Panc1 (cell line): Measurements from ENCODE around the gene CPT1B. TPM values are rescaled to one million over a fixed set of nuclear protein-coding genes. Genes with fewer than 3 reads are reported as not detected.

Experiments used
- ATAC-seq: fragments of 200-7000 bp; cut with Tn5 transposase; 2 replicates; pipeline ENCODE4 v1.9.1; 2020; ENCODE audit warnings: mild to moderate bottlenecking, moderate library complexity
- BruUV-seq: library from RNA; stranded (reverse); fragments of 400-500 nt; replicated peaks from 2 replicates; lab custom pipeline; 2021; lab: Mats Ljungman, UMichigan
- CTCF ChIA-PET: fragments of 300-600 bp; sonication (Branson Sonifier 250); formaldehyde crosslinking; loops from one replicate; lab custom pipeline; 2022; ENCODE audit warnings: antibody characterized with exemption; lab: Charles Lee
- POLR2A ChIA-PET: fragments of 300-600 bp; sonication (Branson Sonifier 250); formaldehyde crosslinking; loops from one replicate; lab custom pipeline; 2022; ENCODE audit warnings: antibody characterized with exemption; lab: Charles Lee
- DNase-seq: peaks from one replicate; pipeline ENCODE4 v3.0.0-alpha.2; 2010; ENCODE audit warnings: low read depth, low spot score
- H3K27ac ChIP-seq: 2 replicates; pipeline ENCODE4 v1.5.1; 2011; ENCODE audit warnings: mild to moderate bottlenecking, low read length, inconsistent platforms
- H3K27me3 ChIP-seq: fragments of 200-500 bp; sonication (Bioruptor generic); 2 replicates; pipeline ENCODE4 v1.6.0; 2014; ENCODE audit warnings: low read length, inconsistent platforms; ENCODE audit not compliant: control insufficient read depth, insufficient read depth
- H3K36me3 ChIP-seq: fragments of 200-500 bp; sonication (Bioruptor generic); 2 replicates; pipeline ENCODE4 v1.5.1; 2014; ENCODE audit warnings: inconsistent platforms, mild to moderate bottlenecking, low read length, moderate library complexity; ENCODE audit not compliant: control insufficient read depth, insufficient read depth
- H3K4me1 ChIP-seq: 2 replicates; pipeline ENCODE4 v1.5.1; 2011; ENCODE audit warnings: inconsistent platforms, mild to moderate bottlenecking, low read length, moderate library complexity; ENCODE audit not compliant: control insufficient read depth, insufficient read depth
- H3K4me3 ChIP-seq, 2 experiments: 2 replicates each; pipeline ENCODE4 v1.5.1; 2011 to 2012; ENCODE audit warnings: low read depth in 2 of 2, low read length in 2 of 2, mild to moderate bottlenecking in 2 of 2, inconsistent platforms in 1 of 2, moderate library complexity in 1 of 2
- H3K9me3 ChIP-seq: fragments of 200-500 bp; sonication (Bioruptor generic); 2 replicates; pipeline ENCODE4 v1.5.1; 2014; ENCODE audit warnings: low read depth, mild to moderate bottlenecking, inconsistent platforms, low read length, moderate library complexity; ENCODE audit not compliant: control insufficient read depth, insufficient read depth
- POLR2AphosphoS5 ChIP-seq: IDR thresholded peaks from 2 replicates; pipeline ENCODE4 v1.6.1; 2012; ENCODE audit warnings: mild to moderate bottlenecking, low read depth, low read length, moderate library complexity
- SIN3A ChIP-seq: IDR thresholded peaks from 2 replicates; pipeline ENCODE4 v1.6.1; 2012; ENCODE audit warnings: low read depth, mild to moderate bottlenecking, low read length, moderate library complexity, borderline replicate concordance; ENCODE audit not compliant: insufficient read depth
- TCF7L2 ChIP-seq: IDR thresholded peaks from 2 replicates; pipeline ENCODE4 v1.6.1; 2011; ENCODE audit warnings: mild to moderate bottlenecking, low read depth, low read length, inconsistent platforms
- in situ Hi-C: cut with HindIII; loops from 2 replicates; pipeline ENCODE4 v1.10.0; 2016; ENCODE audit warnings: low sequenced_read_pairs, low pct_unique_long_range_greater_than_20kb
- intact Hi-C: fragments of 100-400 bp; cut with micrococcal nuclease; formaldehyde crosslinking; loops from one replicate; pipeline ENCODE4 v1.10.0; 2022; ENCODE audit not compliant: unreplicated experiment
- total RNA-seq: library from RNA; stranded (reverse); gene quantifications from one replicate; pipeline ENCODE4 v1.2.1, GENCODE V29; 2021; ENCODE audit not compliant: unreplicated experiment
- TF ChIP-seq, protein P1 (sequence below): fragments of 450-650 bp; IDR thresholded peaks from 2 replicates; pipeline ENCODE4 v1.5.1; 2017; ENCODE audit warnings: mild to moderate bottlenecking
- TF ChIP-seq, protein P2 (sequence below), 2 experiments: IDR thresholded peaks; 2 replicates each; pipeline ENCODE4 v1.6.1; 2011 to 2012; ENCODE audit warnings: low read depth in 2 of 2, control low read depth in 1 of 2, low read length in 1 of 2, mild to moderate bottlenecking in 1 of 2, moderate library complexity in 1 of 2; ENCODE audit not compliant: insufficient read depth in 1 of 2

Gene CPT1B
- total RNA-seq, 1 experiment from 2014 or later: 18.4 TPM

DNA sequence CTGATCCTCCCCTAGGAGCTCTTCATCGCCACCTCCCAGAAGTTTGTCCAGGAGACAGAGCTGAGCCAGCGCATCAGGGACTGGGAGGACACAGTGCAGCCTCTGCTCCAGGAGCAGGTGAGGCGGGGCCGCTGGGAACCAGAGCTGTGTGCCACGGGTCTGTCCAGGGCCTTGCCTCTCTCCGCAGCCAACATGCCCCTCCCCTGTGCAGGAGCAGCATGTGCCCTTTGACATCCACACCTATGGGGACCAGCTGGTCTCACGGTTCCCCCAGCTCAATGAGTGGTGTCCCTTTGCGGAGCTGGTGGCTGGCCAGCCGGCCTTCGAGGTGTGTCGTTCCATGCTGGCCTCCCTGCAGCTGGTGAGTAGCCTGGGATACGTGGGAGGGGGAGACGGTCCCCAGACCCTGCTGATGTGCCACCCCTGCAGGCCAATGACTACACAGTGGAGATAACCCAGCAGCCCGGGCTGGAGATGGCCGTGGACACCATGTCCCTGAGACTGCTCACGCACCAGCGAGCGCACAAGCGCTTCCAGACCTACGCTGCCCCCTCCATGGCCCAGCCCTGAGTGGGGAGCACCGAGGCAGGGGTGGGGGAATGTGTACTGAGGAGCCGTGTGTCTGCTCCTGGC is 55.3 kb downstream of the CPT1B start:
- H3K36me3 ChIP-seq: no peaks in the 10 kb centered on the region; the same call in 1 of the 2 replicates
- no TSS peak for BruUV-seq
- POLR2A ChIA-PET: interaction anchor here (0.6 kb wide), 1 partner anchor 15 kb away, joined by 3 read pairs; the partner anchor contains the start of gene NCAPH2

DNA sequence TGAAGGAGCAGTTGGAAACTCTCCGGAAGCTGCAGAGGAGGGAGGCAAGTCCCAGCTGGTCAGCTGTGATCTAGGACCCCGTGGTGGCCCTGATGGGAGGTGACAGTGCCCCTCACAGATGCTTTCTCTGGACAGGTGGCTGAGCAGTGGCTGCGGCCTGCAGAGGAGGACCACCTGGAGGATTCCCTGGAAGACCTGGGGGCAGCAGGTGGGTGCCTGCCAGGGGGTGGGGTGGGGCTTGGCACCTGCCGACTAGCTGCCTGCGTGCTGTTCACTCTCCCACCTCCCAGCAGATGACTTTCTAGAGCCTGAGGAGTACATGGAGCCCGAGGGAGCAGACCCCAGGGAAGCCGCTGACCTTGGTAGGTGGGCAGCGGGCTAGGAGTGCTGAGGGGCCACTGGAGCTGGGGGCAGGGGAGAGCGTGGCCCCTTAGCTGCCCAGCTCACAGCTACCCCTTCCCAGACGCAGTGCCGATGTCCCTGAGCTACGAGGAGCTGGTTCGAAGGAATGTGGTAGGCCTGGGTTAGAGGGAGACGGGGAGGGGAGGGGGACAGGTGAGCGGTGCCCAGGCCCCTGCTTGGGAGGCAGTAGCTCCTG is 55.9 kb downstream of the CPT1B start:
- intact Hi-C loops: no loop called here
- no peak overlapping the region for H3K27ac ChIP-seq
- H3K27me3 ChIP-seq: no peaks in the 10 kb centered on the region
- no peak for DNase-seq
- ATAC-seq: no peak
- TF ChIP-seq TCF7L2: no peak
- TF ChIP-seq POLR2AphosphoS5: no peak
- TF ChIP-seq, protein P1, sequence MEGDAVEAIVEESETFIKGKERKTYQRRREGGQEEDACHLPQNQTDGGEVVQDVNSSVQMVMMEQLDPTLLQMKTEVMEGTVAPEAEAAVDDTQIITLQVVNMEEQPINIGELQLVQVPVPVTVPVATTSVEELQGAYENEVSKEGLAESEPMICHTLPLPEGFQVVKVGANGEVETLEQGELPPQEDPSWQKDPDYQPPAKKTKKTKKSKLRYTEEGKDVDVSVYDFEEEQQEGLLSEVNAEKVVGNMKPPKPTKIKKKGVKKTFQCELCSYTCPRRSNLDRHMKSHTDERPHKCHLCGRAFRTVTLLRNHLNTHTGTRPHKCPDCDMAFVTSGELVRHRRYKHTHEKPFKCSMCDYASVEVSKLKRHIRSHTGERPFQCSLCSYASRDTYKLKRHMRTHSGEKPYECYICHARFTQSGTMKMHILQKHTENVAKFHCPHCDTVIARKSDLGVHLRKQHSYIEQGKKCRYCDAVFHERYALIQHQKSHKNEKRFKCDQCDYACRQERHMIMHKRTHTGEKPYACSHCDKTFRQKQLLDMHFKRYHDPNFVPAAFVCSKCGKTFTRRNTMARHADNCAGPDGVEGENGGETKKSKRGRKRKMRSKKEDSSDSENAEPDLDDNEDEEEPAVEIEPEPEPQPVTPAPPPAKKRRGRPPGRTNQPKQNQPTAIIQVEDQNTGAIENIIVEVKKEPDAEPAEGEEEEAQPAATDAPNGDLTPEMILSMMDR: no peak
- TF ChIP-seq SIN3A: no peak
- TF ChIP-seq, protein P2, sequence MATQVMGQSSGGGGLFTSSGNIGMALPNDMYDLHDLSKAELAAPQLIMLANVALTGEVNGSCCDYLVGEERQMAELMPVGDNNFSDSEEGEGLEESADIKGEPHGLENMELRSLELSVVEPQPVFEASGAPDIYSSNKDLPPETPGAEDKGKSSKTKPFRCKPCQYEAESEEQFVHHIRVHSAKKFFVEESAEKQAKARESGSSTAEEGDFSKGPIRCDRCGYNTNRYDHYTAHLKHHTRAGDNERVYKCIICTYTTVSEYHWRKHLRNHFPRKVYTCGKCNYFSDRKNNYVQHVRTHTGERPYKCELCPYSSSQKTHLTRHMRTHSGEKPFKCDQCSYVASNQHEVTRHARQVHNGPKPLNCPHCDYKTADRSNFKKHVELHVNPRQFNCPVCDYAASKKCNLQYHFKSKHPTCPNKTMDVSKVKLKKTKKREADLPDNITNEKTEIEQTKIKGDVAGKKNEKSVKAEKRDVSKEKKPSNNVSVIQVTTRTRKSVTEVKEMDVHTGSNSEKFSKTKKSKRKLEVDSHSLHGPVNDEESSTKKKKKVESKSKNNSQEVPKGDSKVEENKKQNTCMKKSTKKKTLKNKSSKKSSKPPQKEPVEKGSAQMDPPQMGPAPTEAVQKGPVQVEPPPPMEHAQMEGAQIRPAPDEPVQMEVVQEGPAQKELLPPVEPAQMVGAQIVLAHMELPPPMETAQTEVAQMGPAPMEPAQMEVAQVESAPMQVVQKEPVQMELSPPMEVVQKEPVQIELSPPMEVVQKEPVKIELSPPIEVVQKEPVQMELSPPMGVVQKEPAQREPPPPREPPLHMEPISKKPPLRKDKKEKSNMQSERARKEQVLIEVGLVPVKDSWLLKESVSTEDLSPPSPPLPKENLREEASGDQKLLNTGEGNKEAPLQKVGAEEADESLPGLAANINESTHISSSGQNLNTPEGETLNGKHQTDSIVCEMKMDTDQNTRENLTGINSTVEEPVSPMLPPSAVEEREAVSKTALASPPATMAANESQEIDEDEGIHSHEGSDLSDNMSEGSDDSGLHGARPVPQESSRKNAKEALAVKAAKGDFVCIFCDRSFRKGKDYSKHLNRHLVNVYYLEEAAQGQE (IDR thresholded peaks at IDR 0.05; ENCODE audit: insufficient read depth in 1 of 2, low read depth in 2 of 2, low read length in 1 of 2): no peak
- CTCF ChIA-PET: interaction anchor here (0.5 to 0.6 kb wide), 2 partner anchors 13 to 41 kb away, joined by 3 read pairs; partner anchors contain the start of gene SYCE3
- H3K4me3 ChIP-seq: no peak overlapping the region
- in situ Hi-C loops: no loop called here
- no TSS peak for BruUV-seq
- POLR2A ChIA-PET: interaction anchor here (0.6 kb wide), 2 partner anchors 14 to 64 kb away, joined by 3 to 10 read pairs; partner anchors contain the start of gene NCAPH2
- H3K9me3 ChIP-seq: no peaks in the 10 kb centered on the region
- H3K4me1 ChIP-seq: peaks cover 3% of the 10 kb centered on the region; the same call in 1 of the 2 replicates
- H3K36me3 ChIP-seq: no peaks in the 10 kb centered on the region; the same call in 1 of the 2 replicates

More for the DNA sequence above, 55.3 kb downstream of the CPT1B start:
- no peak for DNase-seq
- H3K27me3 ChIP-seq: no peaks in the 10 kb centered on the region
- H3K27ac ChIP-seq: no peak overlapping the region
- H3K4me3 ChIP-seq: no peak overlapping the region
- TF ChIP-seq, protein P2 (IDR thresholded peaks at IDR 0.05; ENCODE audit: insufficient read depth in 1 of 2, low read depth in 2 of 2, low read length in 1 of 2): no peak
- TF ChIP-seq POLR2AphosphoS5 (no peak), TCF7L2 (no peak)
- no peak for ATAC-seq
- H3K4me1 ChIP-seq: peaks cover 4% of the 10 kb centered on the region; the same call in 1 of the 2 replicates
- CTCF ChIA-PET: interaction anchor here (0.5 kb wide), 1 partner anchor 13 kb away, joined by 3 read pairs; no protein-coding TSS in a partner anchor
- in situ Hi-C loops (no loop called here), intact Hi-C loops (no loop called here)
- H3K9me3 ChIP-seq: no peaks in the 10 kb centered on the region
